K562 (cell line): ENCODE data around the gene LYST. TPM values are rescaled to one million over a fixed set of nuclear protein-coding genes. Genes with fewer than 3 reads are reported as not detected.

Source experiments
- ATAC-seq: fragments of 200-7000 bp; cut with Tn5 transposase; 3 replicates; pipeline ENCODE4 v1.9.1; 2020; ENCODE audit warnings: moderate library complexity
- BruUV-seq: library from RNA; stranded (reverse); fragments of 400-500 nt; replicated peaks from 2 replicates; lab custom pipeline; 2021; lab: Mats Ljungman, UMichigan
- CTCF ChIA-PET: fragments of 300-600 bp; formaldehyde crosslinking; extraction: SDS; loops from one replicate; lab custom pipeline; 2021; ENCODE audit warnings: low intra/inter-chr PET ratio; lab: Yijun Ruan, JAX
- POLR2A ChIA-PET: fragments of 300-600, 350-650 bp; sonication (Branson Sonifier 250); formaldehyde crosslinking; extraction: SDS; loops from one replicate; lab custom pipeline; 2021; ENCODE audit warnings: antibody characterized with exemption, inconsistent platforms; lab: Yijun Ruan, JAX
- DNase-seq, 4 experiments: peaks; one replicate each; pipeline versions ENCODE4 v3.0.0 to v3.0.0-alpha.2; 2011 to 2018; ENCODE audit warnings: low spot score in 3 of 4, mixed read lengths in 3 of 4; ENCODE audit errors: extremely low read depth in 1 of 4
- FAIRE-seq: peaks from 2 replicates; lab custom pipeline; 2011; peaks lifted over from hg19 to GRCh38; lab: Jason Lieb, UNC
- H2AFZ ChIP-seq: 2 replicates; pipeline ENCODE4 v1.6.0; 2011; ENCODE audit warnings: low read depth, low read length, control low read depth, inconsistent platforms
- H3K27ac ChIP-seq: fragments of 200-600 bp; 3 replicates; pipeline ENCODE4 v1.8.0; 2011; ENCODE audit warnings: low read depth, mild to moderate bottlenecking, control low read depth, inconsistent platforms, low read length, moderate library complexity, mixed read lengths; ENCODE audit errors: extremely low read depth
- H3K27me3 ChIP-seq, 2 experiments: fragments of 300-600 bp in 1 of 2; 2 replicates in 1 of 2; 3 replicates in 1 of 2; pipeline versions ENCODE4 v1.6.0 to v1.8.0; 2011; ENCODE audit warnings: inconsistent platforms in 2 of 2, low read length in 2 of 2, mild to moderate bottlenecking in 1 of 2, mixed read lengths in 1 of 2, moderate library complexity in 1 of 2; ENCODE audit not compliant: control insufficient read depth in 2 of 2, insufficient read depth in 2 of 2
- H3K36me3 ChIP-seq: fragments of 300-600 bp; 3 replicates; pipeline ENCODE4 v1.8.0; 2011; ENCODE audit warnings: mild to moderate bottlenecking, low read length, inconsistent platforms; ENCODE audit not compliant: control insufficient read depth, insufficient read depth
- H3K4me1 ChIP-seq, 2 experiments: fragments of 200-600 bp in 1 of 2; replicated peaks in 1 of 2; 2 replicates in 1 of 2; 3 replicates in 1 of 2; pipeline versions ENCODE4 v1.5.1 to v1.8.0; 2011; ENCODE audit warnings: inconsistent platforms in 2 of 2, low read length in 2 of 2, mild to moderate bottlenecking in 1 of 2, mixed read lengths in 1 of 2, moderate library complexity in 1 of 2; ENCODE audit not compliant: control insufficient read depth in 2 of 2, insufficient read depth in 2 of 2
- H3K4me2 ChIP-seq: 2 replicates; pipeline ENCODE4 v1.6.1; 2011; ENCODE audit warnings: low read length, control low read depth, inconsistent platforms, mixed read lengths; ENCODE audit not compliant: insufficient read depth
- H3K4me3 ChIP-seq: fragments of 200-600 bp; sonication (generic), shearing (Covaris generic); 2 replicates; pipeline ENCODE4 v1.5.1; 2016; ENCODE audit warnings: control low read depth, inconsistent platforms
- H3K79me2 ChIP-seq: fragments of 200-600 bp; 3 replicates; pipeline ENCODE4 v1.8.0; 2011; ENCODE audit warnings: low read length, inconsistent platforms; ENCODE audit not compliant: control insufficient read depth, insufficient read depth
- H3K9ac ChIP-seq, 2 experiments: 2 replicates each; pipeline versions ENCODE4 v1.6.0 to v1.6.1; 2011; ENCODE audit warnings: low read depth in 2 of 2, low read length in 2 of 2, control low read depth in 1 of 2, inconsistent platforms in 1 of 2, mild to moderate bottlenecking in 1 of 2, mixed read lengths in 1 of 2; ENCODE audit not compliant: insufficient read depth in 1 of 2
- H3K9me1 ChIP-seq: one replicate; pipeline ENCODE4 v1.6.0; 2011; ENCODE audit warnings: inconsistent platforms, mild to moderate bottlenecking, low read length, moderate library complexity; ENCODE audit not compliant: control insufficient read depth, insufficient read depth
- H3K9me3 ChIP-seq: replicated peaks from 2 replicates; pipeline ENCODE4 v1.5.1; 2011; ENCODE audit warnings: low read depth, low read length, inconsistent platforms; ENCODE audit not compliant: control insufficient read depth, insufficient read depth
- H4K20me1 ChIP-seq: replicated peaks from 2 replicates; pipeline ENCODE4 v1.6.1; 2011; ENCODE audit warnings: low read length, inconsistent platforms, mixed read lengths; ENCODE audit not compliant: control insufficient read depth, insufficient read depth
- DNMT1 ChIP-seq: fragments of 450-650 bp; IDR thresholded peaks from 2 replicates; pipeline ENCODE4 v1.6.1; 2016; ENCODE audit warnings: antibody characterized with exemption, mild to moderate bottlenecking
- ETS2 ChIP-seq: IDR thresholded peaks from 2 replicates; pipeline ENCODE4 v1.6.1; 2016; ENCODE audit warnings: borderline replicate concordance, missing genetic modification characterization, mild to moderate bottlenecking, moderate library complexity, missing compliant biosample characterization; ENCODE audit not compliant: poor library complexity, severe bottlenecking
- FOXA1 ChIP-seq: fragments of 450-650 bp; IDR thresholded peaks from 2 replicates; pipeline ENCODE4 v1.6.1; 2016; ENCODE audit warnings: mild to moderate bottlenecking, borderline replicate concordance
- HNRNPUL1 ChIP-seq: fragments of 200-400 bp; formaldehyde crosslinking; IDR thresholded peaks from 2 replicates; pipeline ENCODE4 v1.6.1; 2017; ENCODE audit warnings: low read length
- L3MBTL2 ChIP-seq: fragments of 450-650 bp; IDR thresholded peaks from 2 replicates; pipeline ENCODE4 v1.6.1; 2016; ENCODE audit warnings: mild to moderate bottlenecking, moderate library complexity
- RCOR1 ChIP-seq, 2 experiments: IDR thresholded peaks; 2 replicates each; pipeline ENCODE4 v1.6.1; 2012; ENCODE audit warnings: low read depth in 2 of 2, low read length in 2 of 2, borderline replicate concordance in 1 of 2, improper control_type of control experiment in 1 of 2
- ZBTB17 ChIP-seq: fragments of 450-650 bp; formaldehyde crosslinking; IDR thresholded peaks from 2 replicates; pipeline ENCODE4 v1.4.0; 2020; ENCODE audit warnings: mild to moderate bottlenecking
- ZNF766 ChIP-seq: fragments of 200-800 bp; sonication (Bioruptor generic); conservative IDR thresholded peaks from 2 replicates; pipeline ENCODE4 v1.6.1; 2016; ENCODE audit warnings: missing genetic modification characterization, missing compliant biosample characterization
- WGBS: fragments of 100-300 bp; shearing (Covaris generic); methylation state at CpG from one replicate; pipeline ENCODE4 v1.1.6; 2016; ENCODE audit warnings: low coverage, mixed read lengths; ENCODE audit not compliant: insufficient coverage; ENCODE audit errors: missing lambda C conversion rate; 5-methylcytosine and 5-hydroxymethylcytosine counted together
- in situ Hi-C: fragments of 300-500 bp; cut with MboI; formaldehyde crosslinking; loops from 4 replicates; pipeline ENCODE4 v1.15.0; 2018; ENCODE audit warnings: inconsistent platforms, mixed read lengths
- intact Hi-C: fragments of 100-400 bp; cut with micrococcal nuclease; formaldehyde crosslinking; loops from 2 replicates; pipeline ENCODE4 v1.14.2; 2022
- polyA plus RNA-seq, 8 experiments: library from polyadenylated mRNA; depleted of rRNA in 4 of 8; stranded (reverse) in 5 of 8; unstranded in 3 of 8; fragments of >200 nt; fragmentation: Nextera tagmentation in 2 of 8; fragmentation: Illumina TruSeq in 1 of 8; extraction: Ambion mirVana in 2 of 8; extraction: Trizol in 1 of 8; gene quantifications; 2 replicates each; pipeline versions ENCODE4 v1.2.1 to v1.2.3, GENCODE V29; 2011 to 2014; ENCODE audit warnings: inconsistent platforms in 1 of 8, missing spikeins in 1 of 8
- total RNA-seq, 7 experiments: library from RNA; depleted of rRNA in 6 of 7; stranded (reverse); fragments of >200 nt in 6 of 7; fragmentation: Illumina TruSeq in 2 of 7; extraction: Trizol in 2 of 7; gene quantifications; 2 replicates each; pipeline versions ENCODE4 v1.2.1 to v1.2.3, GENCODE V29; 2011 to 2021; ENCODE audit warnings: low replicate concordance in 1 of 7
- TF ChIP-seq, protein P1 (sequence below): fragments of 250-450 bp; sonication (Bioruptor Pico); IDR thresholded peaks from 2 replicates; pipeline ENCODE4 v1.5.0; 2021
- TF ChIP-seq, protein P2 (sequence below): IDR thresholded peaks from 2 replicates; pipeline ENCODE4 v1.6.1; 2011; ENCODE audit warnings: borderline replicate concordance, low read depth, mild to moderate bottlenecking, moderate library complexity, low read length; ENCODE audit not compliant: insufficient read depth, poor library complexity, severe bottlenecking
- TF ChIP-seq, protein P3 (sequence below): fragments of 450-650 bp; IDR thresholded peaks from 2 replicates; pipeline ENCODE4 v1.6.1; 2016; ENCODE audit warnings: low read depth

The LYST gene
- total and polyA plus RNA-seq, 9 of the 15 experiments (the other 6 are each of a cell fraction or from before 2014, with no cell fraction given) = 0.73 to 2.4 (median 1.4) TPM

DNA sequence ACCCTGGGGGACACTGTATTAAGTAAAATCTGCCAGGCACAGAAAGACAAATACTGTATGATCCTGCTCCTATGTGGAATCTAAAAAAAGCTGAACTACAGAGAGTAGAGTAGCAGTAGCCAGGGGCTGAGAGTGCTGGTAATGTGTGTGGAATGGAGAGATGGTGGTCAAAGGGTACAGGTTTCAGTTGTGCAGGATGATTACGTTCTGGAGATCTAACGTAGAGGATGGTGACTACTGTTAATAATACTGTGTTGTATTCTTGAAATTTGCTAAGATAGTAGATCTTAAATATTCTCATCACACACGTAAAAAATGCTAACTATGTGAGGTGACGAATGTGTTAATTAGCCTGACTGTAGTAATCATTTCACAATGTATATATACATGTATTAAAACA, 177.3 kb downstream of the LYST start:
- Histone ChIP-seq H2AFZ (no peak overlapping the region), H3K79me2 (no peaks in the 10 kb centered on the region), H3K36me3 (no peaks in the 10 kb centered on the region), H3K4me1 (no peaks in the 10 kb centered on the region), H3K27ac (no peak overlapping the region), H3K9ac (no peak overlapping the region), H4K20me1 (0 out of 2 replicates have a peak, but pooled peaks cover 3% of the 10 kb centered on the region), H3K9me1 (no peaks in the 10 kb centered on the region), H3K27me3 (peaks cover 9 to 18% of the 10 kb centered on the region in 2 experiments), H3K4me3 (no peak overlapping the region), H3K4me2 (no peak overlapping the region), H3K9me3 (no peaks in the 10 kb centered on the region)
- DNase-seq (no peak), ATAC-seq (no peak), FAIRE-seq (no peak)
- BruUV-seq = no TSS peak
- POLR2A ChIA-PET = interaction anchor here (0.5 to 1.2 kb wide), 2 partner anchors 21 to 38 kb away, joined by 3 read pairs; no protein-coding TSS in a partner anchor
- CTCF ChIA-PET = no interaction called here
- in situ Hi-C loops = no loop called here
- TF ChIP-seq, protein P1, sequence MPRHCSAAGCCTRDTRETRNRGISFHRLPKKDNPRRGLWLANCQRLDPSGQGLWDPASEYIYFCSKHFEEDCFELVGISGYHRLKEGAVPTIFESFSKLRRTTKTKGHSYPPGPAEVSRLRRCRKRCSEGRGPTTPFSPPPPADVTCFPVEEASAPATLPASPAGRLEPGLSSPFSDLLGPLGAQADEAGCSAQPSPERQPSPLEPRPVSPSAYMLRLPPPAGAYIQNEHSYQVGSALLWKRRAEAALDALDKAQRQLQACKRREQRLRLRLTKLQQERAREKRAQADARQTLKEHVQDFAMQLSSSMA (CRISPR knock-in tag) = no peak
- TF ChIP-seq ZBTB17 = no peak
- TF ChIP-seq FOXA1 = no peak
- TF ChIP-seq, protein P2, sequence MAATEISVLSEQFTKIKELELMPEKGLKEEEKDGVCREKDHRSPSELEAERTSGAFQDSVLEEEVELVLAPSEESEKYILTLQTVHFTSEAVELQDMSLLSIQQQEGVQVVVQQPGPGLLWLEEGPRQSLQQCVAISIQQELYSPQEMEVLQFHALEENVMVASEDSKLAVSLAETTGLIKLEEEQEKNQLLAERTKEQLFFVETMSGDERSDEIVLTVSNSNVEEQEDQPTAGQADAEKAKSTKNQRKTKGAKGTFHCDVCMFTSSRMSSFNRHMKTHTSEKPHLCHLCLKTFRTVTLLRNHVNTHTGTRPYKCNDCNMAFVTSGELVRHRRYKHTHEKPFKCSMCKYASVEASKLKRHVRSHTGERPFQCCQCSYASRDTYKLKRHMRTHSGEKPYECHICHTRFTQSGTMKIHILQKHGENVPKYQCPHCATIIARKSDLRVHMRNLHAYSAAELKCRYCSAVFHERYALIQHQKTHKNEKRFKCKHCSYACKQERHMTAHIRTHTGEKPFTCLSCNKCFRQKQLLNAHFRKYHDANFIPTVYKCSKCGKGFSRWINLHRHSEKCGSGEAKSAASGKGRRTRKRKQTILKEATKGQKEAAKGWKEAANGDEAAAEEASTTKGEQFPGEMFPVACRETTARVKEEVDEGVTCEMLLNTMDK = no peak
- TF ChIP-seq ETS2 (tag) = no peak
- no peak for TF ChIP-seq HNRNPUL1
- TF ChIP-seq RCOR1 (IDR thresholded peaks at IDR 0.05; ENCODE audit: borderline replicate concordance in 1 of 2, low read depth in 2 of 2, low read length in 2 of 2) = no peak
- no peak for TF ChIP-seq DNMT1
- no peak for TF ChIP-seq L3MBTL2
- TF ChIP-seq, protein P3, sequence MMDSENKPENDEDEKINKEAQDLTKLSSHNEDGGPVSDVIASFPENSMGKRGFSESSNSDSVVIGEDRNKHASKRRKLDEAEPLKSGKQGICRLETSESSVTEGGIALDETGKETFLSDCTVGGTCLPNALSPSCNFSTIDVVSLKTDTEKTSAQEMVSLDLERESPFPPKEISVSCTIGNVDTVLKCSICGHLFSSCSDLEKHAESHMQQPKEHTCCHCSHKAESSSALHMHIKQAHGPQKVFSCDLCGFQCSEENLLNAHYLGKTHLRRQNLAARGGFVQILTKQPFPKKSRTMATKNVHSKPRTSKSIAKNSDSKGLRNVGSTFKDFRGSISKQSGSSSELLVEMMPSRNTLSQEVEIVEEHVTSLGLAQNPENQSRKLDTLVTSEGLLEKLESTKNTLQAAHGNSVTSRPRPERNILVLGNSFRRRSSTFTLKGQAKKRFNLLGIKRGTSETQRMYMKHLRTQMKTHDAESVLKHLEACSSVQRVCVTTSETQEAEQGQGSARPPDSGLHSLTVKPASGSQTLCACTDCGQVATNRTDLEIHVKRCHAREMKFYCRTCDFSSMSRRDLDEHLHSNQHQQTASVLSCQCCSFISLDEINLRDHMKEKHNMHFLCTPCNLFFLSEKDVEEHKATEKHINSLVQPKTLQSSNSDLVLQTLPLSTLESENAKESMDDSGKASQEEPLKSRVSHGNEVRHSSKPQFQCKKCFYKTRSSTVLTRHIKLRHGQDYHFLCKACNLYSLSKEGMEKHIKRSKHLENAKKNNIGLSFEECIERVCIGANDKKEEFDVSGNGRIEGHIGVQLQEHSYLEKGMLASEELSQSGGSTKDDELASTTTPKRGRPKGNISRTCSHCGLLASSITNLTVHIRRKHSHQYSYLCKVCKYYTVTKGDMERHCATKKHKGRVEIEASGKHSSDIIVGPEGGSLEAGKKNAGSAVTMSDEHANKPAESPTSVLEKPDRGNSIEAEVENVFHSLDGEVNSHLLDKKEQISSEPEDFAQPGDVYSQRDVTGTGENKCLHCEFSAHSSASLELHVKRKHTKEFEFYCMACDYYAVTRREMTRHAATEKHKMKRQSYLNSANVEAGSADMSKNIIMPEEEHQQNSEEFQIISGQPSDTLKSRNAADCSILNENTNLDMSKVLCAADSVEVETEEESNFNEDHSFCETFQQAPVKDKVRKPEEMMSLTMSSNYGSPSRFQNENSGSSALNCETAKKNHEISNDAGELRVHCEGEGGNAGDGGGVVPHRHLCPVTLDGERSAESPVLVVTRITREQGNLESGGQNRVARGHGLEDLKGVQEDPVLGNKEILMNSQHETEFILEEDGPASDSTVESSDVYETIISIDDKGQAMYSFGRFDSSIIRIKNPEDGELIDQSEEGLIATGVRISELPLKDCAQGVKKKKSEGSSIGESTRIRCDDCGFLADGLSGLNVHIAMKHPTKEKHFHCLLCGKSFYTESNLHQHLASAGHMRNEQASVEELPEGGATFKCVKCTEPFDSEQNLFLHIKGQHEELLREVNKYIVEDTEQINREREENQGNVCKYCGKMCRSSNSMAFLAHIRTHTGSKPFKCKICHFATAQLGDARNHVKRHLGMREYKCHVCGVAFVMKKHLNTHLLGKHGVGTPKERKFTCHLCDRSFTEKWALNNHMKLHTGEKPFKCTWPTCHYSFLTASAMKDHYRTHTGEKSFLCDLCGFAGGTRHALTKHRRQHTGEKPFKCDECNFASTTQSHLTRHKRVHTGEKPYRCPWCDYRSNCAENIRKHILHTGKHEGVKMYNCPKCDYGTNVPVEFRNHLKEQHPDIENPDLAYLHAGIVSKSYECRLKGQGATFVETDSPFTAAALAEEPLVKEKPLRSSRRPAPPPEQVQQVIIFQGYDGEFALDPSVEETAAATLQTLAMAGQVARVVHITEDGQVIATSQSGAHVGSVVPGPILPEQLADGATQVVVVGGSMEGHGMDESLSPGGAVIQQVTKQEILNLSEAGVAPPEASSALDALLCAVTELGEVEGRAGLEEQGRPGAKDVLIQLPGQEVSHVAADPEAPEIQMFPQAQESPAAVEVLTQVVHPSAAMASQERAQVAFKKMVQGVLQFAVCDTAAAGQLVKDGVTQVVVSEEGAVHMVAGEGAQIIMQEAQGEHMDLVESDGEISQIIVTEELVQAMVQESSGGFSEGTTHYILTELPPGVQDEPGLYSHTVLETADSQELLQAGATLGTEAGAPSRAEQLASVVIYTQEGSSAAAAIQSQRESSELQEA = no peak
- no peak for TF ChIP-seq ZNF766 (CRISPR knock-in tag)
- WGBS = 1% methylated on average over 4 of the region's 4 CpGs
- intact Hi-C loops = no loop called here
